Effector CD8-positive, alpha-beta T cell (primary cell): ENCODE data around the gene FAM78B.

ENCODE experiments used
- DNase-seq: peaks from one replicate; lab custom pipeline; 2025; lab: John Stamatoyannopoulos, UW

FAM78B gene

DNA sequence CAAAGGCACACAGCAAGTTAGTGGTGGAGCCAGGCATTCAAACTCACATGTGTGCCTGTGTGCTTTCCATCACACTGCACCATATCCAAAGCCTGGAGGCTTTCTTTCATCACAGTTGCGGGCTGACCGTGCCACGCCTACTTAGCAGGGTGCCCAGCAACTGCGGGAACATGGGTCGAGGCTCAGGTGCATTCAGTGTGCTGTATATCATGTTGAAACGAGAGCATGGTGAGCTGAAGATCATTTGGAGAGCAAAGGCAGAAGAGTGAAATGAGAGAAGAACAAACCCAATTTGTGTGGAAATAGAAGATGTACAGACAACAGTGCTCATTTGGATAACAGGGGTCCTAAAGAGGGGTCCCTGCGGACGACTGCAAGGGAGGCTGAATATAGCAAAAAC is 46.5 kb downstream of the FAM78B start:
- no peak for DNase-seq

- no peak for DNase-seq
Measured at GRCh38 chr1:166119471-166119965, 47.3 kb downstream of the FAM78B start.

DNA sequence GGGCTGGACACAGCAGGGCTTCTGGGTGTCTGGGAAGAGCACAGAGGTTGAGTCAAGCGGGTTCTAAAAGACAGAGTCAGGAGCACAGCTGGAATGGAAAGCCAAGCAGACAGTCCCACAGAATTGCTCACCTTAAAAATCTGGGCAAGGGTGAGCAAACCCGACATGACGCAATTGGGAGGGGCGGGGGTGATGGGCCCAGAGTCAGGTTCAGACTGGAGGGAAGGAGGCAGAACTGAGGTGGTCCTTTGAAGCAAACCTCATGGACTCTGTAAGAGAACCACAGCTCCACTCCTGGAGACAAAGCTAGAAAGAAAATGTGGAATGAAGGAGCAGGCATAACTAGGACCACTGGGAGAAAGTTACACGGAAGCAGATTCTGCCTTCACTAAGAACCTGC is 49.0 kb downstream of the FAM78B start:
- DNase-seq = no peak

GRCh38 chr1:166116026-166116425 is 50.8 kb downstream of the FAM78B start:
- no peak for DNase-seq

GRCh38 chr1:166114419-166114818 is 52.4 kb downstream of the FAM78B start:
- no peak for DNase-seq

GRCh38 chr1:166113630-166114029 is 53.2 kb downstream of the FAM78B start:
- no peak for DNase-seq

- DNase-seq = no peak
Measured at GRCh38 chr1:166113031-166113430, 53.8 kb downstream of the FAM78B start.

DNA sequence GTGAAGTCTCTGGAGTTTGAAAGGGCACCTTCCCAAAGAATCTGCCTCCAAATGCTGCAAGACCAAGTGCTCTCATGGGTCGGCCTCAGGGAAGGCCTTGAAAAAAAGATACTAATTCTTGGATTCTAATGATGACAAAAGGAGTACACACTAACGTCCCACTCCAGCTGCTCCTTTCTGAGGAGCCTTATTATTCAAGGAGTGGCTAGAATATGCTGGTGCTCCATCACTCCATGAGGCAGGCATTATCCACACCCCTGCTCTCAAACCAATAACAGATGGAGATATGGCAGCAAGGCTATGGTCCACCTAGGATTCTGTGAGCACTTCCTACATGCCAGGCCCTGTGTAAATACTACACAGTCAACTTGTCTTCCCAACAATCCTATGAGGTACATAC is 54.4 kb downstream of the FAM78B start:
- DNase-seq = no peak

- DNase-seq = no peak
Measured at GRCh38 chr1:166111430-166111829, 55.4 kb downstream of the FAM78B start.

GRCh38 chr1:166090244-166090643 is 76.6 kb downstream of the FAM78B start:
- DNase-seq = no peak

DNA sequence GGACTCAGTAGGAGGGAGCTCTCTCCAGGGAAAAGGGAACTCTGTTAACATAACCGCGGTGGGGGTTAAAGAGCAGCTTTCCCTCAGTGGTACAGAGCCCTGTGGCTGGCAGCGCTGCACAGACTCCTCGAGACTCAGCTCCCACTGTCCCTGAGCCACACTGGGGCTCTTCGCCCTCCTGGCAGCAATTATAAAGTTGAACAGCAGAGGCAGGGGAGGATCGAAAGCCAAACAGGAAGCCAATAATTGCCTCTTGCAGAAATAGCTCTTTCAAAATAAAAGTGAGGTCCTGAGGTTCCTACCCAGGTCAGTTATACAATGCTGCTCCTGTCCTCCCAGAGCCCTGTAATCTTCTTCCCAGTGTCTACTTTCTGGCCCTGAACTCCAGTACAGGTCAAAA is 77.0 kb downstream of the FAM78B start:
- DNase-seq = no peak

DNA sequence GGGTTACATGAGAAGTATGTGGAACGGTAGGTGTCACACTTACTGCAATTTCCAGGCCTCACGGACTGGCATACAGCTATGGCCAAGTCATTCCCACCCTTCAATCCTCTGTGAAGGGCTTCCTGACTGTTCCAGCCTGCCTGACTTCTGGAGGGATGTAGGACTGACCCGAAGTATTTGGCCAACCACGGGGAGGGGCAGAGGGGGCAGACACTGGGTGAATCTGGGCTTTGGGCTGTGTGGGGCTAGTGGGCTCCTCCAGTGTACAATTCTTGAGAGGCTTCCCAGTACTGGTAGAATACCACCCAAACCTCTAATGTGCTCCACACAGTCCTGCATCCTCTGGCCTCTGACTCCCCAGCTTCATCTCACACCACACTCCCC is 78.2 kb downstream of the FAM78B start:
- DNase-seq = no peak

GRCh38 chr1:166087734-166088571 is 78.8 kb downstream of the FAM78B start:
- no peak for DNase-seq

DNA sequence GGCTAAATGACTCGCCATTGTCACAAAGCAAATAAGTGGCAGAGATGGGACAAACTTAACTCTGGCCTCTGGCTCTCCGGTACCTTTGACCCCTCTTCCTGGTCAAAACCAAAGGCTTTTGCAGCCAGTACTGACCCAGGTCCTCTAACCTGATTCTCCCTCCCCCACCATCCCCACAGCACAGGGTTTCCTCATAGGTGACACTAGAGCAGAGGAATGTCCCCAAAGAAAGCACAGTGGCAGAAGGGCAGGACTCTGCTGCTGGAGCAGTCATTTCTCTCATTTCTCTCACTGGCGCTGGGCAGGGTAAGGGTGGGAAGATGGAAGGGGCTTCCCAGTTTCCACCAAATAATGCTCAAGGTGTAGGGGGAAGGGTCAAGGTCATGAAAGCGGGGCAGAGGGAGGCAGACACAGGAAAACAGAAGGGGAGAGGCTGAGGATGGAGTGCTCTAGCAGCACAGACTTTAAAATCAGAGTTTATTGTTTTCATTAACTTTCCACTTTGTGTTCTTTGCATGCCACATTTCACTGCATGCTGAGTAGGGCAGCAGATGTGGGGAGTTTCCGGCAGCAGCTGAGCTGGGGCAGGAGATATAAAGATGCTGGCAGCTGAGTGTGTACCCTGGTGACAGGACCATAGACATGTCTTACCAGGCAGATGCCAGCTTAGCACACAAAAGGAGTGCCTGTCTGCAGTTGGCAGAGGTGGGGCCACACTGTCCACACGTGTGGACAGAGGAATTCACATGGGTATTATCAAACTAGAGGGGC is 80.5 kb downstream of the FAM78B start:
- DNase-seq = no peak

- no peak for DNase-seq
Measured at GRCh38 chr1:166084613-166085012, 82.2 kb downstream of the FAM78B start.

DNA sequence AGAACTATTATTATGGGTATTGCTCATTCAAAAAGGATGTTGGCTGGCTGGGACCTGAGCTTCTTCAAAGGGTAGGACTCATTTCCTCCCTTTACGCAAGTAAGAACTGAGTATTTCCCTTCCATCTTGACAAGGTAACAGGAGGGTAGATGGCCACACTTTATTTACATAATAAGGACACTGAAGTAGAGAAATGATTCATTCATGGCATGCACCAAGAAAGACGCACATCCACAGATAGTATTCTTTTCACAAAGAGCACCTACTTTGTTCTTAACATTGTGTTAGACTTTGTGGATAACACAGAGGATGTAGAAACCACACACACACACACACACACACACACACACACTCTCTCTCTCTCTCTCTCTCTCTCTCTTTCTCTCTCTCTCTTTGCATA is 82.9 kb downstream of the FAM78B start:
- DNase-seq = no peak

GRCh38 chr1:166082601-166083000 is 84.2 kb downstream of the FAM78B start:
- DNase-seq = no peak

DNA sequence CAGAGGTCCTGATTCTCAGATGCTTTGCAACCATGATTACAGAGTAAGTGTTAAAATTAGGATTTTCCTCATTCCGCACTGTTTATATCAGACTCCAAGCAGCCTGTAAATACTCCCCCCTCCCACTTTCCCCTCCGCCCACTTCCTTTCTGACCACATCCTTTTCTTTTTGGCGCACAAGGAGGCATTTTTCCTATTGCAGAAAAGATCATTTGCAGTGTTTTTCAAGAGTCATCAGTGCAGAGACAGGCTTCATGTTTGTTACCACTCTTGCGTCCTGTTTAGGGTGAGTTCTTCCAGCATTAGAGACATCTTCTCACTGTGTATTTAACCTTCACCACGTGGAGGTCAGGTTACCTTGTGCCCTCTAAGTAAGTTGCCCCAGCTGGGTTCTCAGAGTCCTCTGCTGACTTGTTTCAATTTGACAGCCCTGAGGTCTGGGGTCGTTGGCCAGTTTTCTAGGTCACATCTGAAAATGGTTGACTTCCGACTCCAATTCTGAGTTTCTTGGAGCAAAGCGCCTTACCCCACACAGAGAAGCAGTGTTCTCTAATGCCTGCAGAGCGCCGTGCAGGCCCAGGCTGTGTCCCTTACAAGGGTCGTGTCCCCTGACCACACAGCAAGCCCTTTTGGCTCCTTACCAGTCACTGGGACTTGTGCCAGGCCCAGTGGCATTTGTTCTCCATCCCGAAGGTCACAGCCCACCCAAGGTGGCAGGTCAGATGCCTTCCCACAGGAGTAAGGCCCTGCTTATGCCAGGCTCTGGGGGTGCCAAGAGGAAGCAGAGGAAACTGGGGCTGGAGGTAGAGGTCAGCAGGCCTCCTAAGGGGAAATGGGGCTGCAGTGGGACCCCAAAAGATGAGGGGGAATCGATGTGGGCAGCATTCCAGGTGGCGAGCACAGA is 85.6 kb downstream of the FAM78B start:
- no peak for DNase-seq

- DNase-seq = no peak
Measured at GRCh38 chr1:166080277-166080966, 86.4 kb downstream of the FAM78B start.

DNA sequence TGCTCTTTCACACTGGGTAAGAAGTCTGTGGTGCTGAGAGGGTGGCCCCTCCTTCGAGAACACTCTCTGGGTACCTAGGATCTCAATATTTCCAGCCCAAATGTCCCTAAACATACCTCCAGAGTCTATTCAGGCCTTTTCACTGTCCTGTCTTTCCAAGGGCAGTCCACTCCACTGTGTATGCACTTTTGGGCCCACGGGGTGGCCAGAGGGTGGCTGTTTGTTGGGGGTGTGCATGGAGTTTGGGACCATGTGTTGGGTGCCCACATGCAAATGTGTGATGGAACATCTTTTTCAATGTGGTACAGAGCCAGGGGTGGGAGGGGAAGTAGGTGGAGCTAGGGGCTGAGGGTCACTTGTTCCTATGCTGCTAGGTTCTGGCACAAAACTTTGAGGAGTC is 87.5 kb downstream of the FAM78B start:
- DNase-seq = no peak

DNA sequence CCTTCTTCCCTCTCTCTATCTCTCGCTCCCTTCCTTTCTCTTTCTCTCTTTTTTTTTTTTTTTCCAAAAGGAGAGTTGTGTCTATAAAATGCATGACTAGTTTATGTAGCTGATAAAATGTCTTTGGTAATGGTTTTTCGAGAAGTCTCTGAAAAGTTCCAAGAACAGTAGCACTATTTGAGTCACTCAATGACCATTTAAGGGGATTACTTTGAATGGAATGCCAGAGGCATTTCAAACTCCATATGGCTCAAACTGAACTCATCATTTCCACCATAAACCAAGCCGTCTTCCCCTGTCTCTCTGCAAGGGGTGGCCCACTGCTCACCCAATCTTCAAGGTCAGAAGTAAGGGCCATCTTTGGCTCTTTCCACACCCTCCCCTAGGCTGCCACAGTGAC is 93.3 kb downstream of the FAM78B start:
- no peak for DNase-seq

DNA sequence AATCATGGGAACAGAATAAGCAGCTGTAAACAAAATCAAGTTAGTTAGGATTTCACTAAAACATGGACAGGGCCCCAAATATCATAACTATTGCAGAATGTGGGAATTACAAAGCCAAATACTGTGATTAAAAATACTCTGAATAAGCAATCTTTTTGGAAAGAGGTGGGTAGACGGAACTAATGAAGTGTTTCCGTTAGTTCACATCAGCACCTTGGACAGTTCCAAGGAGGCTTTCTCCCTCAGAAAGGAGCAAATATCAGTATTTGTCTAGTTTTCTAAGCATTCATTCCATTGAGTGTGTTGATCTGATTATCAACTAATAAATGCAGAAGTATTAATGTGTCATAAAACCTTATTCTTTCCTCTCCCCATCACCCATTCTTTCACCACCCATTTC is 97.4 kb downstream of the FAM78B start:
- no peak for DNase-seq
